RWPE1 (cell line): ENCODE data around the gene EPM2A.

Source experiments
- CTCF ChIA-PET: fragments of 350-600 bp; sonication (Branson Sonifier 250); formaldehyde crosslinking; extraction: SDS; loops from one replicate; lab custom pipeline; 2021; lab: Yijun Ruan, JAX
- POLR2A ChIA-PET: fragments of 400-600 bp; formaldehyde crosslinking; extraction: SDS; loops from one replicate; lab custom pipeline; 2020; ENCODE audit warnings: antibody characterized with exemption; ENCODE audit not compliant: low non-redundant PET; lab: Yijun Ruan, JAX
- DNase-seq: peaks from one replicate; pipeline ENCODE4 v3.0.0; 2012; ENCODE audit warnings: low spot score
- H3K27ac ChIP-seq: fragments of 450-650 bp; 2 replicates; pipeline ENCODE4 v1.5.1; 2017
- TF ChIP-seq, protein P1 (sequence below): fragments of 450-650 bp; conservative IDR thresholded peaks from 2 replicates; pipeline ENCODE4 v1.5.1; 2017; ENCODE audit warnings: low read depth, mild to moderate bottlenecking

Gene EPM2A

GRCh38 chr6:145633981-145634627, 101.2 kb downstream of the EPM2A start:
- CTCF ChIA-PET = interaction anchor here (0.5 to 1.2 kb wide), 11 partner anchors 9 to 939 kb away, joined by 3 to 7 read pairs (median 3); no protein-coding TSS in a partner anchor
- POLR2A ChIA-PET = no interaction called here
- TF ChIP-seq, protein P1, sequence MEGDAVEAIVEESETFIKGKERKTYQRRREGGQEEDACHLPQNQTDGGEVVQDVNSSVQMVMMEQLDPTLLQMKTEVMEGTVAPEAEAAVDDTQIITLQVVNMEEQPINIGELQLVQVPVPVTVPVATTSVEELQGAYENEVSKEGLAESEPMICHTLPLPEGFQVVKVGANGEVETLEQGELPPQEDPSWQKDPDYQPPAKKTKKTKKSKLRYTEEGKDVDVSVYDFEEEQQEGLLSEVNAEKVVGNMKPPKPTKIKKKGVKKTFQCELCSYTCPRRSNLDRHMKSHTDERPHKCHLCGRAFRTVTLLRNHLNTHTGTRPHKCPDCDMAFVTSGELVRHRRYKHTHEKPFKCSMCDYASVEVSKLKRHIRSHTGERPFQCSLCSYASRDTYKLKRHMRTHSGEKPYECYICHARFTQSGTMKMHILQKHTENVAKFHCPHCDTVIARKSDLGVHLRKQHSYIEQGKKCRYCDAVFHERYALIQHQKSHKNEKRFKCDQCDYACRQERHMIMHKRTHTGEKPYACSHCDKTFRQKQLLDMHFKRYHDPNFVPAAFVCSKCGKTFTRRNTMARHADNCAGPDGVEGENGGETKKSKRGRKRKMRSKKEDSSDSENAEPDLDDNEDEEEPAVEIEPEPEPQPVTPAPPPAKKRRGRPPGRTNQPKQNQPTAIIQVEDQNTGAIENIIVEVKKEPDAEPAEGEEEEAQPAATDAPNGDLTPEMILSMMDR = peak; percentile 85
- H3K27ac ChIP-seq = no peak overlapping the region
- DNase-seq = peak; percentile 69

DNA sequence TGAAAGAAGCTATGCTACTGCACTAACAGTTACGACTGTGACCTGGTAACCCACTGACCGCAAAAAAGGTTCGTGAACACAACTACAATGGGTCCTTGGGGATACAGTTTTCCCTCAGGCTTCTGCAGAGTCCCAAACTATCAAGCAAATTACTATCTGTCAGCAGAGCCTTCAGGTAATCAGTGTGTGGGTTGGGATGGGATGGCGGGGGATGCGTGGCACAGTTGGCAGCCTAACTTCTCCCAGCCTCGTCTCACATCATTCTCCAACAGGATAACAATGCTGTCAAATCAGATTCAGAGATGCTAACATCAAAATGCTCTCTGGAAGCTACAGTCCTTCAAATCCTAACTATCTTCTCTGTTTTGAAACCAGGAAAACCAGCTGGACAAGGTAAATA, 102.3 kb downstream of the EPM2A start:
- ChIA-PET POLR2A (no interaction called here), CTCF (interaction anchor here (0.7 kb wide), 1 partner anchor 27 kb away, joined by 4 read pairs; no protein-coding TSS in a partner anchor)
- TF ChIP-seq, protein P1 = no peak
- H3K27ac ChIP-seq = no peak overlapping the region
- no peak for DNase-seq

DNA sequence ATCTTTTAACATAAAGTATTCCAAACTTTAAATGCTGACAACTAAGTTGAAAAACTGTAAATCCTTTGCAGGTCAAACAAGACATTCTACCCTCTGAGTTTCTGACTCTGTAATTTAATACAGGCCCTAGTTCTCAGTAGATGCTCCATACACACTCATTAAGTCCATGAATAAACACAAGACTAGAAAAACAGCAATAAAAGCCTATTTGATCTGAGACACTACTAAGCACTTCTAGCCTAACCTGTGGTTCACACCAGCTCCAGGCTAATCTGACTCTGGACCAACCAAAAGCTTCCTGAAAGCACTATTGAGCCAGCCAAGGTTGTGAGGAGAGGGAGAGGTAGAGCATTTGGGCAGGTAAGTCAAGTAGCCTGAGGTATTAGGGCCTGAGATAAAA, 103.9 kb downstream of the EPM2A start:
- ChIA-PET POLR2A (no interaction called here), CTCF (no interaction called here)
- DNase-seq = no peak
- TF ChIP-seq, protein P1 = no peak
- H3K27ac ChIP-seq = no peak overlapping the region

GRCh38 chr6:145630598-145630997, 104.7 kb downstream of the EPM2A start:
- TF ChIP-seq, protein P1 = no peak
- CTCF ChIA-PET = interaction anchor here (0.6 to 0.7 kb wide), 2 partner anchors 17 to 226 kb away, joined by 3 read pairs; no protein-coding TSS in a partner anchor
- no peak overlapping the region for H3K27ac ChIP-seq
- POLR2A ChIA-PET = no interaction called here
- DNase-seq = no peak

DNA sequence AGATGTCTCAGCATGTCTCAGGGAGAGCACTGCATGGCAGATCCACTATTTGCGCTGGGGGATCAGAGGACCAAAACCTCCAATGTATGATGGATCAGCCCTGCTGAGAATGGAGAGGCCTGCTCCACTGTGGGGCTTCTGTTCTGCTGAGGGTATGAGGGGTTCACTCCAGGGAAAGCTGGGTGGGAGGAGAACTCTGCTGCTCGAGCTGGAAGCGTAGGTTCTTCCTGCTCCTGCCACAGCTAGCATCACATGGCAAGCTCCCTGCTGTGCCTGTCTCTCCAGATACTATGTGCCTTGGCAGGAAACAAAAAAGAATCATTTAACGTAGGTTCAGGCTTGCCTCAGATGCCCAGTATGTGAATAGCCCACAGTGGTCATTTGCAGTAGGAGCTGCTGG, 105.8 kb downstream of the EPM2A start:
- TF ChIP-seq, protein P1 = no peak
- POLR2A ChIA-PET = no interaction called here
- CTCF ChIA-PET = no interaction called here
- H3K27ac ChIP-seq = no peak overlapping the region
- DNase-seq = no peak

GRCh38 chr6:145627451-145627850, 107.9 kb downstream of the EPM2A start:
- H3K27ac ChIP-seq = no peak overlapping the region
- CTCF ChIA-PET = no interaction called here
- TF ChIP-seq, protein P1 = no peak
- POLR2A ChIA-PET = no interaction called here
- DNase-seq = no peak
